IPS DF 4.7 (cell line): ENCODE results near the gene GGA1.
"Not testable (repeated sequence)": the region's sequence is repeated elsewhere in the genome, so short reads cannot be mapped to it uniquely, and the experiment has no call there.

Experiments
- DNase-seq: peaks from one replicate; pipeline ENCODE4 v3.0.0-alpha.2; 2013; ENCODE audit warnings: low spot score; ENCODE audit errors: extremely low read depth

Gene GGA1

DNA sequence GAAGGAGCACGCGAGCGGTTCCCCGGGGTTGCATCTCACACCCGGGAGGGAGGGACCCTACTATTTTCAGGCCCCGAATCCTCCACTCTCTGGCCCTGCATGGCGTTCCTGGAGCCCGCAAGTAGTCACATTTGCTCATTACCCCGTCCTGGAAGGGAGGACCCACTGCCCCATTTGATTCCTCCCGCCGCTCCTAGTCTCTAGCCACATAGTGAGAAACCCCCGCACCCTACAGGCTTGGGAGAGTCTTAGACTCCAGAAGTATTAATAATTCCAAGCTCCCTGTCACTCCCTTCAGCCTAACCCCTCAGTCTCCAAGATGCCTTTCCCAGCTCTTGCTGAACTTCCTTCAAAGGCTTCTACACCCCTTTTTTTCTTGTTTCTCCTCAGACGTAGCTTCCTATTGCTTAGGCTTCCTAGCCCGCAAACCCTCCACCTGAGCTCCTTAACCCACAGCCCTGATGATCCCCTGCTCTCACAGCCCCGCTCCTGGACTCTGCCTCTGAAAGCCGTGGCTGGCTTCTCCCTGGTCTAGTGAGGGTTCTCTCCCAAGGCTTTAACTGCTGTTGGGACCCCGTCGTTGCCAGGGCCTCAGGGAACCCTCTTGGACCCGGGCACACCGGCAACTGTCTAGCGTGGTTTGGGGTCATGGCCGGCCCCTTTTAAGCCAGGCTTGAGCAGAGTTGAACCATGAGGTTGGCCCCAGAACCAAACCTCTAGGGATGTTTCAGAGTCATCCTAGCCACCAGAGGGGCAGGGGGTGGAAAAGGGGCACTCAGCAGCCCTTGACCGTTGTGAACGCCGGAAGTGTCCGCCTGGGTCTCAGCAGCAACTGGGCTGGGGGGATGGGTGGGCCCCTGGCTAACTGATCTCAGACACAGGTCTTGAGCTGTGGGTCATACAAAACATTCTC is 862 bp downstream of the GGA1 start:
- no peak for DNase-seq

DNA sequence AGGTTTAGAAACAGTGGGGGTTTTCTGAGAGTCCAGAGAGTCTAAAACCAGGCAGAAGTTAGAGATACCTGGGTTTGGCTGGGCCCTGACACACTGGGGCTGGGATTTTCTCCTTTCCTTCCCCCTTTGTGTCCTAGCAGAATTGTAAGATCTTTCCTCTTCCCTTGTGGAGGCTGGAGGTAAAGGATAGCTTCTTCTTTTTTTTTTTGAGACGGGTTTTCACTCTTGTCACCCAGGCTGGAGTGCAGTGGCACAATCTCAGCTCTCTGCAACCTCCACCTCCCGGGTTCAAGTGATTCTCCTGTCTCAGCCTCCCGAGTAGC is 1.5 kb downstream of the GGA1 start:
- not testable (repeated sequence) for DNase-seq

DNA sequence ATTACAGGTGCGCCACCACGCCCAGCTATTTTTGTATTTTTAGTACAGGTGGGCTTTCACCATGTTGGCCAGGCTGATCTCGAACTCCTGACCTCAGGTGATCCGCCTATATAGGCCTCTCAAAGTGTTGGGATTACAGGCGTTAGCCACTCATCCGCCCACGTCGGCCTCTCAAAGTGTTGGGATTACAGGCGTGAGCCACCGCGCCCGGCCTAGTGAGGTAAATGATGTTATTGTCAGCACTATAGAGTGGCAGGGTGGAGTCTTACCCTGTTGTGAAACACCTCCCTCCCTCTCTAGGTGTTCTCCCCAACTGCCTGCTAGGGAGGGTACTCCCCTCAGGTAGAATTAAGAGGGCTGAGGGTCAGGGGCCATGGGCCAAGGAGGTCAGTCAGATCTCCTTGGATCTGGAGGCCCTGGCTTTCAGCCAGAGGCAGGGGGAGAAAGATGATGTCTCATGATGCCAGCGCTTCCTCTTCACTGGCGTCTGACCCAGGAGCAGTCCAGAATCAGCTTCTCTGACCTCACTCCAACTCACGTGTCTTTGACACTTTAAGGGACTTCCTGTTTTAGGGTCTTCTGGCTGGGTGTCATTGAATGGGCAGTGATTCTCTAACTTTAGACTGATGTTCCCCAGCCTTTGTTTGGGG is 2.0 kb downstream of the GGA1 start:
- no peak for DNase-seq

DNA sequence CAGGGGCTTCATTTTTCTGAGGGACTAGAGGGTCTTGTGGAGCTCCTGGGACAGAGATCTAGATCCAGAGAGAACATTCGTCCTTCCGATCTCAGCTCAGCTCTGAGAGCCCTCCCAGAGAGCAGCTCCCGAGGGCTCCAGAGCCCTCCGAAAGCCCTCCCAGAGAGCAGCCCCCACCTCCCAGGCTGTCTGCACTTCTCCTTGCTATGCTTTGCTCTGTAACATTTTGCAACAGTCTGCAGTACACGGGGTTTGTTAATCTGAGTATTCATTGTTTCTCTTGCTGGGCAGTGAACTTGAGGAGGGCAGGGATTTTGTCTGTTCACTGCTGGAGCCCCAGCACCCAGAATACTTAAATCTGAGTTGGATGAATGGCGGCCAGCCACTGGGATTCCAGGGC is 2.6 kb downstream of the GGA1 start:
- no peak for DNase-seq

DNA sequence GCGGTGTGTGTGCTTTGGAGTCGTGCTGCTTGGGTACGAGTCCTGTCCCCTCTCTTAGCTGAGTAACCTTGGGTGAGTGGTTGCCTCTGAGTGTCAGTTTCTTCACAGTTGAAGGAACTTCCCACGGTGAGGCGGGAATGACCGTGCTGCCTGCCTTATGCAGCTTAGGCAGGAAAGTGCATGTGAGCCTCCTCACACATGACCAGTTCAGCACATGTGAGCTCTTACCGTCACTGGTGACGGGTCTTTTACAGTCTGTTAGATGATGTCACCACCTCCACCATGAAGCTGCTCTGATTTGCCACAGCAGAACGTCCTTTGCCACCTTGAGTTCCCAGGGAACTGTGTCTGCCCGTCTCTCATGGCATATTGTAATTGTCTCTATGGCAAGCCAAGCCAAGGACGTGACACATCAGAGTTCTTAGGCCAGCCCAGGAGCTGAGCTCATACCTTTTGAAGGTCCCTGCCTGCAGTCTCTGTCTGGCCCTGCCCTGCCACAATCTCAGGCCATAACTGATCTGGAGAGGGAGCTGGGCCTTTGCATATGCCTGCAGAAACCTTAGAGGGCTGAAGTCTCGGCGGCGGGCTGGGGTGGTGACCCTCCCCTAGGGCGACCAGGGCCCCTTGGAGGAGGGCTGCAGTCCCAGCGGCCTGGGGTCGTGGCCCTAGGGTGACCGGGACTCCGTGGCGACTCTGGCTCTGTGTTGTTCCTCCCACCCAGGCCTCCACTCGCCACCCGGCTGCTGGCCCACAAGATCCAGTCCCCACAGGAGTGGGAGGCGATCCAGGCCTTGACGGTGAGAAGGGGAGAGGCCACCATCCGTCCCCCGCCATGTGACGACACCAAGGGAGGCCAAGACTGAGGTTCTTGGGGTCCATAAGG is 7.8 kb downstream of the GGA1 start:
- no peak for DNase-seq

DNA sequence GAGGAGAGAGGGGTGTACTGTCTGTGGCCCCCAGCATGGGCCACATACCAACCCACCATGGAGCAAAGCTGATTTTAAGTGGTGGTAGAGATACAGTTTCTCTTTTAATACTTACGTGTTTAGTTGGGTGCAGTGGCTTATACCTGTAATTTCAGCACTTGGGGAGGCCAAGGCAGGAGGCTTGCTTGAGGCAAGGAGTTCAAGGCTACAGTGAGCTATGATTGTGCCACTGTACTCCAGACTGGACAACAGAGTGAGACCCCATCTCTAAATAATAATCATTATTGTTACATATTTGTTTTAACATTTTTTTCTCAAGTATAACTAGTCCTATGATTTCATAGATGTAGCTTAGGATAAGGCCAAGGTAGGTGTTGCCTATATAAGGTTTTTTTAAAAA is 8.8 kb downstream of the GGA1 start:
- DNase-seq: no peak

DNA sequence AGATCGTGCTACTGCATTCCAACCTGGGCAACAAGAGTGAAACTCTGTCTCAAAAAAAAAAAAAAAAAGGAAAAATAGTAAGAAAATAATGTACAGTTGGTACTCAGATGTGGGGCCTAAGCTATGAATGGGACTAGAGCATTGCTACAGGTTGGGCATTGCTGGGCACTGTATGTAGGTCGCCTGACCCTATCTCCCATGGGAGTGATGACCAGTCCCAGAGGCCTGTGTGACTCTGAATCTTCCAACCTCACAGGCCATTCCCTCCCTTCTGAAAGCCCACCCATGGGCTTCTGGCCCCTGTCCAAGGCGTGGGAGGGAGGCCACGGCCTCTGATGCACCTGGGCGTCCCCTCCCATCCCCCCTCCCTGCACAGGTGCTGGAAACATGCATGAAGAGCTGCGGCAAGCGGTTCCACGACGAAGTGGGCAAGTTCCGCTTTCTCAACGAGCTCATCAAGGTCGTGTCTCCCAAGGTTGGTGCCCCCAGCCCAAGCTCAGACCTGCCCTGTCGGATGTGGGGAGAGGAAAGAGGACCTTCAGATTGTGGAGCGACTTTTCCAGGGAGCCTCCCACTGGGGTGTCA is 9.5 kb downstream of the GGA1 start:
- no peak for DNase-seq

DNA sequence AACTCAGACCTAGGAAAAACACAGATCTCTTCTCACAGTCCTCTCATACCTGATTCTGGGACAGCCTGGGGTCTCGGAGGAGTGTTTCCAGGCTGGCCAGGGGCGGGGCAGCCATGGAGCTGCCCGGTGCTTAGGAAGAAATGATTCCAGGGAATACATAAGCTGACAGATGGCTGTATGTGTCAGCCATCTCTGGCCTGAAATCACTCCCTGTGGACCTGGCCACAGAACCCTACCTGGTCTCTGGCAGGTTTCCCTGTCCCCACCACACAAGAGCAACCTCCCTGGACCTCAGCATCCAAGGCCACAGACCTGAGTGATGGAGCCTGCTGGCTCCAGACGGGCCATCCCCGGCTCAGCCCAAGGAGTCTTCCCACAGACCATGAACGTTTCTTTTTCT is 10.0 kb downstream of the GGA1 start:
- no peak for DNase-seq

DNA sequence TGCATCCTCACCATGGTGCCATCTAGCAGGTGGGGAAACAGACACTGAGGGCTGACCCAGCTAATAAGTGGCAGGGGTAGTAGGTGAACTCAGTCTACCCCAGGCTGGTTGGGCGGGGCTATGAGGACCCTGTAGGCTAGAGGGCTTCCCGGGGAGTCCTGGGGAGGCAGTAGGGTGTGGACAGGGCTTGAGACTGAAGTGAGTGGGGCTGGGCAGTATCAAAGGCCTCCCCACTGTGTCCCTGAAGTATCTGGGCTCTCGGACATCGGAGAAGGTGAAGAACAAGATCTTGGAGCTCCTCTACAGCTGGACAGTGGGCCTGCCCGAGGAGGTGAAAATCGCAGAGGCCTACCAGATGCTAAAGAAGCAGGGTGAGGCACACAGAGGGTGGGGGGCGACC is 11.4 kb downstream of the GGA1 start:
- no peak for DNase-seq

DNA sequence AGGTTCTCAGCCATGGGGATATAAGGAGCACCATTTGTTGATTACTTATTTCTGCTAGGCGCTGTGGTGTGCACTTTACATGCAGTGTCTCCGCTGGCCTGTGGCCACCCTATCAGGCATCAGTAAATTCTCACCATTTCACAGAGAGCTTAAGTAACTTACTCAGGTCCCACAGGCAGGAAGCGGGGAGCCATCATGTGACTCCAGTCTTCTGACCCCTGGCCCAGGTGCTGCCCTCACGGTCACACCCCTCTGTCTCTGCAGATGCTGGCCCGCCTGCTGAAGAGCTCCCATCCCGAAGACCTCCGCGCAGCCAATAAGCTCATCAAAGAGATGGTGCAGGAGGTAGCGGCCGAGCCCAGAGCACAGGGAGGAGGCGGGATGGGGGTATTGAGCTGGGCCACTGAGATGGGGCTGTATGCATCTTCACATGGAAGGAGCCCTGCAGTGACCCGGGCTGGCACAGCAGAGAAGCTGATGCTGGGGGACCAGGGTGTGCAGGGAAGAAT is 12.8 kb downstream of the GGA1 start:
- no peak for DNase-seq

DNA sequence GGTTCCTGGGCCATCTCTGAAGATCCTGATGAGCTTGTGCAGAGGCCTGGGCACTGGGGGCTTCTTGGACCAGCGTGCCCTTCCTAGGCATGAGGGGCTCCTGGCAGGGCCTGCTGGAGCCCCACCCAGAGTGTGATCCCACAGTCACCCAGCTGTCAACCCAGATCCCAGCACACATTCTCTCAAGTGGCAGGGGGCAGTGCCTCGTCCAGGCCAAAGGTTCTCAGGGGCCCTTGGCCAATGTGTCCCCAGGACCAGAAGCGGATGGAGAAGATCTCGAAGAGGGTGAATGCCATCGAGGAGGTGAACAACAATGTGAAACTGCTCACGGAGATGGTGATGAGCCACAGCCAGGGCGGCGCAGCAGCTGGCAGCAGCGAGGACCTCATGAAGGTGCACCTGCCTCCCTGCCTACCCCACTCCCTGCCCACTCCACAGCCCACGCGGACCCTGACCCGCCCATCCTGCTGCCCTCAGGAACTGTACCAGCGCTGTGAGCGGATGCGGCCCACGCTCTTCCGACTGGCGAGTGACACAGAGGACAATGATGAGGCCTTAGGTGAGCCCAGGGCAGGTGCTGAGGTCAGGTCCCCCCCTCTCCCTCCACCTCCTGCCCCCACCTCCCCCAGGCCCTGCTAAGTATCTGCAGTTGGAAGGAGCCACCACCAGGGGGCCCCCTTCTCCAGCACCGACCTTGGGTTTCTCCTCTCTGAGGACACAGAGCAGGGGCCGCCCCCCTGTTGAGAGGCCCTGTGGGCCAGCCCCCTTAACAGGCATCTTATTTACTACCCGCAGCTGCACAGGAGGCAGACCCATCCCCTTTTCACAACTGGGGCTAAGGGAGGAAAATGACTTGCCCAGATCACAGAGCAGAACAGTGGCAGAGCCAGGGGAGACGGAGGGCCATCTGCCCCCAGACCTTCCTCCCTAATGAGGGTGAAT is 14.7 kb downstream of the GGA1 start:
- DNase-seq: no peak

DNA sequence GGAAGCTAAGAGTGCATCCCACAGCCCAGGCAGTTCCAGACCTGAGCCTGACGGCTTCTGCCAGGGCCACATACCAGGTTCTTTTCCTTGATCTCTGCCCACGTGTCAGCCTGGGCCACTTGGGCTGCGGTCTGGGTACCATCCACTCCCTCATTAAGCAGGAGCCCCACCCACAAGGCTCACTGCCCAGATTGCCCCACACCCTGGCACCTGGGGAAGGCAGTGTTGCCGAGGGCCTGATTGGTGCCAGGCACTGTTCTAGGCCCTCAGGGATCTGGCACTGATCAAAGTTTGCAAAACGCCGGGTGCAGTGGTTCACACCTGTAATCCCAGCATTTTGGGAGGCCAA is 15.4 kb downstream of the GGA1 start:
- DNase-seq: no peak

DNA sequence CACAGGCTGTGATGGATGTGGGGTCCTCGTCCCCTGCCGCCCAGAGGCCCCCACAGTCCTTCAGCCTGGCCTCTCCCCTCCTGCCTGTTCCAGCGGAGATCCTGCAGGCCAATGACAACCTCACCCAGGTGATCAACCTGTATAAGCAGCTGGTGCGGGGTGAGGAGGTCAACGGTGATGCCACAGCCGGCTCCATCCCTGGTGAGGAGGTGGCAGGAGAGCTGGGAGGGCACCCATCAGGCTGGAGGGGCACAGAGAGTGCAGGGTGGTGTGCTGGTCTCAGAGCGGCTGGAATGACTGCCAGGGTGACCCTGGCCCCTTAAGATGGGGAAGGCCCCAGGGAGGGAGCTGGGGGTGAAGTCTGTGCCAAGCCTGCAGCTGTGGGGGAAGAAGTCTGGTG is 16.2 kb downstream of the GGA1 start:
- DNase-seq: no peak

DNA sequence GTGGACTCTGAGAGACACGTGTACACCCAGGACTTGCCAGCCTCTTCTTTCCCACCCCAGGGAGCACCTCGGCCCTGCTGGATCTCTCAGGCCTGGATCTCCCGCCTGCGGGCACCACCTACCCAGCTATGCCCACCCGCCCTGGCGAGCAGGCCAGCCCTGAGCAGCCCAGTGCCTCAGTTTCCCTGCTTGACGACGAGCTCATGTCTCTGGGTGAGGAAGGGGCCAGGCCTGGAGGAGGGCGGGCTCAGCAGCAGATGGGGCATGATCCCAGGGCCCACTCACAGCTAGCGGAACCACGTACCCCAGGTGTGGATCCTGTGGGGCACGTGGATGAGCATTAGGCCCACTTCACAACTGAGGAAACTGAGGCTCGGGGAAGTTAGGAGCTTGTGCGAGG is 17.1 kb downstream of the GGA1 start:
- DNase-seq: no peak

DNA sequence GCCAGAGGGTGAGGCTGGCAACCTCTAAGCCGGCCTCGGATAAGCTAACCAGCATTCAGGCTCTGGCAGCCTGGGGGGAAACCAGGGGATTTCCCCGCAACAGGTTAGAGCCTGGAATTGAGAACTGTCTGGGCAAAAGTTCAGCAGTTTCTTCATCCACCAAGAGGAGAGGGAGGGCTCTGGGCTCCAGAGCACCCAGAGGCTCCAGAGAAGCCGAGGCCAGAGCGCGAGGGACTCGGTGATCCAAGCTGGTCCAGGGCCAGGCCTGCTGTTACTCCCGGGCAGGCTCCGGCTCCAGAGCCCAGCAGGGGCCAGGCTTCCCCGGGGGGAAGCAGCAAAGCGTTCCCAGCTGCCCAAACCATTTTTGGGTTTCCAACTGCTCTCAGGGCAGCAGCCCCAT is 17.5 kb downstream of the GGA1 start:
- DNase-seq: no peak

DNA sequence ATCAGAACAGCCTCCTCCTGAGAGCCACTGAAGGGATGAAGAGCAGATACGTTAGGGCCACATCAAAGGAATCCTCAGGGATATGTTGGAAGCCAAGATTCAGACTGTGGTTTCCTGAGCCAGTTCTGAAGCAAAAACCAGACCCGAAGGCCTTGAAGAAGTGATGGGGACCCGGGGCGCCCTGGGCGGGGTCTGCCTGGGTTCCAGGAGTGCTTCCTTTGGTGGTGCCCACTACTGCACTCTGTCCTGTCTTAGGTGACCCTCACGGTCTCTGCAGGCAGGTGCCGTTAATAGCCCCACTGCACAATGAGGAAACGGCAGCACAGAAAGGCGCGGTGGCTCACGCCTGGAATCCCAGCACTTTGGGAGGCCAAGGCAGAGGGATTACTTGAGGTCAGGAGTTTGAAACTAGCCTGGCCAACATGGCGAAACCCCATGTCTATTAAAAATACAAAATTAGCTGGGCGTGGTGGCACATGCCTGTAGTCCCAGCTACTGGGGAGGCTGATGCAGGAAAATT is 18.0 kb downstream of the GGA1 start:
- no peak for DNase-seq

DNA sequence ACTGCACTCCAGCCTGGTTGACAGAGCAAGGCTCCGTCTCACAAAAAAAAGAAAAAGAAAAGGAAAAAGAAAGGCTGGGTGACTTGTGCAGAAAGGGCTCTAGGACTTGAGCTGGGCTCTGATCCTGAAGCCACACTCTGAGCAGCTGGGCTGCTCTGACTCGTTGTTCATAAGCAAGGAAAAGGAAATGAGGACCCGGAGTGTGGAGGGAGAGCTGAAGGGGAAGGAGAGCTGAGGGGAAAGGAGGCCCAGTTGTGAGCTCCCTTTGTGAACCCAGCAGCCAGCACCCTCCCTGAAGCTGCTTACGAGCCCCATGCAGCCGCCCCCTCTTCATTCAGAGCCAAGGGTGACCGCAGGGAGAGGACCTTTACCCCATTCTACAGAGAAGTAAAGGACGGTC is 18.5 kb downstream of the GGA1 start:
- no peak for DNase-seq

DNA sequence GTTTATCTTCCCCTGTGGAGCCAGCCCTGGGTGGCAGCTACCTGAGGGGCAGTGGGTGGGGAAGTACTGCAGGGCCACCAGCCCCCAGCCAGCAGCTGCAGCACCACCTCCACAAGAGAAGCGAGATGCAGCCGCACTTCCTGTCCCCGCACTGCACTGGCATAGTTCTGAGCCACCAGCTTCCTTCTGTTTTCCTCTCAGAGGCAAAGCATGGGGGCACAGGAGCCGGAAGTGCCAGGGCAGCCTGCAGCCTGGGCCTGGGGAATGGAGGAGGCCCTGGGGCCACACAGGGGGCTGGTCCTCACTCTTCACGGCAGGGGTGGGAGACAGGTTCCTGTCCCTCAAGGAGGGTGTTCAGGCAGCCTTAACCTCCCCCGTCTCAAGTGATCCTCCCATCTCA is 18.9 kb downstream of the GGA1 start:
- DNase-seq: no peak

DNA sequence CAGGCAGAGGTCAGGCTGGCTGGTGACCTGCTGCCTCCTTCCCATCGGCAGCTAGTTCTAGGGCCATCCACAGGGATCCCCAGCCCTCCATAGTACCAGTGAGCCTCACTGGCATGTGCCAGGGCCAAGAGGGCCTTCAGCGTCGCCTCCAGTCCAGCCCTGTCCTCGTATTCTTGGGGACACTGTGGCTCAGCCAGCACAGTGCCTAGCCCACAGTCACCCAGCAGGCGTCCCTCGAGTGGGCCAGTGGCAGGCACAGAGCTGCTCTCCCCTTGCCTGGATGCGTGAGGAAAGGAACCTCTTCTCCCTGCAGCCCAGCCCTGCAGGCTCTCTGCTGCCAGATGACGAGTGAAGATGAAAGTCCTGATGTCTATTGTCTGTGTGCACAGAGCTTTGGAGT is 20.2 kb downstream of the GGA1 start:
- no peak for DNase-seq

DNA sequence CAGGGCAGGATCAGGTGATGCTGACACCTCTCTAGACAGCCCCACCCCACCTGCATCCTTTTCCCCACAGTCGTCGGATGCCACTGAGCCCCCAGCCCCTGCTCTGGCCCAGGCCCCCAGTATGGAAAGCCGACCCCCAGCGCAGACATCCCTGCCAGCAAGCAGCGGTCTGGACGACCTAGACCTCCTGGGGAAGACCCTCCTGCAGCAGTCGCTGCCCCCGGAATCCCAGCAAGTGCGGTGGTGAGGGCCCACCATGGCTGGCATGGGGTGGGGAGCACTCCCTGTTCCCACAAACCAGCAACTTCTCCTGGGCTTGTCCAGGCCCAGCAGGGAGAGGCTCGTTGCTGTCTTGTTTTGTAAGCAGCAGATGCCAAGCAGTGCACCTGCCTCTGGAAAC is 21.3 kb downstream of the GGA1 start:
- DNase-seq: no peak
